Caco-2 (cell line): ENCODE measurements around the gene USP24. TPM values are rescaled to one million over a fixed set of nuclear protein-coding genes. Genes with fewer than 3 reads are reported as not detected.

ENCODE experiments used
- BruUV-seq: library from RNA; stranded (reverse); fragments of 400-500 nt; replicated peaks from 2 replicates; lab custom pipeline; 2021; lab: Mats Ljungman, UMichigan
- CTCF ChIA-PET: fragments of 300-600 bp; sonication (Branson Sonifier 250); formaldehyde crosslinking; loops from one replicate; lab custom pipeline; 2022; ENCODE audit warnings: antibody characterized with exemption; lab: Charles Lee
- POLR2A ChIA-PET: fragments of 300-600 bp; sonication (Branson Sonifier 250); formaldehyde crosslinking; loops from one replicate; lab custom pipeline; 2022; ENCODE audit warnings: antibody characterized with exemption; lab: Charles Lee
- DNase-seq, 2 experiments: peaks; one replicate each; pipeline versions ENCODE4 v3.0.0 to v3.0.0-alpha.2; 2020 to 2022
- H3K27me3 ChIP-seq: replicated peaks from 2 replicates; pipeline ENCODE4 v1.6.0; 2011; ENCODE audit warnings: low read length; ENCODE audit not compliant: control insufficient read depth, insufficient read depth
- H3K36me3 ChIP-seq: 2 replicates; pipeline ENCODE4 v1.5.1; 2011; ENCODE audit warnings: low read length; ENCODE audit not compliant: control insufficient read depth, insufficient read depth
- H3K4me1 ChIP-seq: fragments of 250-450 bp; sonication (Bioruptor Pico); 2 replicates; pipeline ENCODE4 v1.5.1; 2020; ENCODE audit warnings: mild to moderate bottlenecking
- H3K4me3 ChIP-seq: 2 replicates; pipeline ENCODE4 v1.5.1; 2011; ENCODE audit warnings: low read depth, mild to moderate bottlenecking, control low read depth, low read length
- H3K9me3 ChIP-seq: fragments of 250-450 bp; sonication (Bioruptor Pico); 2 replicates; pipeline ENCODE4 v1.5.1; 2020; ENCODE audit warnings: mild to moderate bottlenecking, moderate library complexity
- H3K27ac Mint-ChIP-seq: one replicate; pipeline ENCODE4 v1.8.0; 2022; ENCODE audit warnings: mixed read lengths; ENCODE audit not compliant: unreplicated experiment
- H3K27me3 Mint-ChIP-seq: one replicate; pipeline ENCODE4 v1.8.0; 2022; ENCODE audit warnings: mixed read lengths; ENCODE audit not compliant: insufficient read depth, unreplicated experiment
- H3K36me3 Mint-ChIP-seq: one replicate; pipeline ENCODE4 v1.8.0; 2022; ENCODE audit warnings: mild to moderate bottlenecking, mixed read lengths; ENCODE audit not compliant: insufficient read depth, unreplicated experiment
- H3K4me1 Mint-ChIP-seq: one replicate; pipeline ENCODE4 v1.8.0; 2022; ENCODE audit warnings: low read depth, mixed read lengths; ENCODE audit not compliant: unreplicated experiment
- H3K4me3 Mint-ChIP-seq: one replicate; pipeline ENCODE4 v1.8.0; 2022; ENCODE audit warnings: mild to moderate bottlenecking, moderate library complexity, mixed read lengths; ENCODE audit not compliant: unreplicated experiment
- H3K9me3 Mint-ChIP-seq: one replicate; pipeline ENCODE4 v1.8.0; 2022; ENCODE audit warnings: mixed read lengths; ENCODE audit not compliant: unreplicated experiment
- CTCF ChIP-seq, 2 experiments: fragments of 200-600 bp in 1 of 2; IDR thresholded peaks; 1 replicate in 1 of 2; 2 replicates in 1 of 2; pipeline versions ENCODE4 v1.5.1 to v1.8.0; 2011 to 2022; ENCODE audit warnings: antibody characterized with exemption in 1 of 2, control low read depth in 1 of 2, inconsistent platforms in 1 of 2, low read depth in 1 of 2, low read length in 1 of 2, mild to moderate bottlenecking in 1 of 2, moderate library complexity in 1 of 2; ENCODE audit not compliant: insufficient read depth in 1 of 2, severe bottlenecking in 1 of 2, unreplicated experiment in 1 of 2
- intact Hi-C: fragments of 100-400 bp; cut with micrococcal nuclease; formaldehyde crosslinking; loops from one replicate; pipeline ENCODE4 v1.10.0; 2022; ENCODE audit not compliant: unreplicated experiment
- total RNA-seq: library from RNA; stranded (reverse); gene quantifications from 2 replicates; pipeline ENCODE4 v1.2.3, GENCODE V29; 2022

Gene USP24
- total RNA-seq, 1 experiment from 2014 or later = 34.7 TPM

GRCh38 chr1:55040933-55041494, 174.2 kb downstream of the USP24 start:
- no peaks in the 10 kb centered on the region for H3K27me3 Mint-ChIP-seq
- TF ChIP-seq CTCF (IDR thresholded peaks at IDR 0.05; ENCODE audit: insufficient read depth in 1 of 2, low read depth in 1 of 2, low read length in 1 of 2, severe bottlenecking in 1 of 2, unreplicated experiment in 1 of 2) = no peak
- ChIA-PET POLR2A (no interaction called here), CTCF (interaction anchor here (0.9 kb wide), 2 partner anchors 19 to 30 kb away, joined by 3 to 4 read pairs; no protein-coding TSS in a partner anchor)
- H3K4me3 Mint-ChIP-seq = peak overlapping the region; percentile 95
- peak overlapping the region; percentile 72 for H3K27ac Mint-ChIP-seq
- no peaks in the 10 kb centered on the region for H3K9me3 ChIP-seq
- peaks cover 4% of the 10 kb centered on the region for H3K36me3 ChIP-seq
- peak overlapping the region; percentile 96 for H3K4me3 ChIP-seq
- no peaks in the 10 kb centered on the region for H3K9me3 Mint-ChIP-seq
- no TSS peak for BruUV-seq
- peaks cover 9% of the 10 kb centered on the region for H3K4me1 ChIP-seq
- no peak for DNase-seq
- intact Hi-C loops = no loop called here
- H3K27me3 ChIP-seq = no peaks in the 10 kb centered on the region
- H3K36me3 Mint-ChIP-seq = peaks cover 12% of the 10 kb centered on the region
- H3K4me1 Mint-ChIP-seq = peaks cover 13% of the 10 kb centered on the region

- Mint-ChIP-seq H3K36me3 (peaks cover 12% of the 10 kb centered on the region), H3K4me3 (peak overlapping the region; percentile 95), H3K27ac (peak overlapping the region; percentile 72), H3K4me1 (peaks cover 13% of the 10 kb centered on the region), H3K27me3 (no peaks in the 10 kb centered on the region), H3K9me3 (no peaks in the 10 kb centered on the region)
- Histone ChIP-seq H3K27me3 (no peaks in the 10 kb centered on the region), H3K4me3 (peak overlapping the region; percentile 96), H3K4me1 (peaks cover 9% of the 10 kb centered on the region), H3K36me3 (peaks cover 4% of the 10 kb centered on the region), H3K9me3 (no peaks in the 10 kb centered on the region)
- peak in 1 of 2 experiments; percentile 20 for DNase-seq
- BruUV-seq = no TSS peak
- no peak for TF ChIP-seq CTCF (IDR thresholded peaks at IDR 0.05; ENCODE audit: insufficient read depth in 1 of 2, low read depth in 1 of 2, low read length in 1 of 2, severe bottlenecking in 1 of 2, unreplicated experiment in 1 of 2)
- ChIA-PET POLR2A (no interaction called here), CTCF (interaction anchor here (0.9 kb wide), 2 partner anchors 18 to 31 kb away, joined by 3 to 4 read pairs; no protein-coding TSS in a partner anchor)
- intact Hi-C loops = no loop called here
Observed at GRCh38 chr1:55040083-55040932, 174.9 kb downstream of the USP24 start.

GRCh38 chr1:55039342-55040082, 175.7 kb downstream of the USP24 start, which contains the start of gene PCSK9:
TSS of gene PCSK9 (plus strand) at chr1:55039548. CDS start at chr1:55039838, 290 bp downstream.
- BruUV-seq = TSS peak; percentile 19
- Mint-ChIP-seq H3K9me3 (no peaks in the 10 kb centered on the region), H3K4me3 (peak within 1 kb of the TSS; percentile 95), H3K27ac (peak within 1 kb of the TSS; percentile 72), H3K36me3 (peaks cover 12% of the 10 kb centered on the region), H3K4me1 (peaks cover 13% of the 10 kb centered on the region), H3K27me3 (no peaks in the 10 kb centered on the region)
- TF ChIP-seq CTCF (IDR thresholded peaks at IDR 0.05; ENCODE audit: insufficient read depth in 1 of 2, low read depth in 1 of 2, low read length in 1 of 2, severe bottlenecking in 1 of 2, unreplicated experiment in 1 of 2) = no peak
- intact Hi-C loops = no loop called here
- Histone ChIP-seq H3K27me3 (no peaks in the 10 kb centered on the region), H3K36me3 (peaks cover 1% of the 10 kb centered on the region; the same call in 1 of the 2 replicates), H3K9me3 (no peaks in the 10 kb centered on the region), H3K4me3 (peak within 1 kb of the TSS; percentile 96), H3K4me1 (peaks cover 9% of the 10 kb centered on the region)
- CTCF ChIA-PET = no interaction called here
- DNase-seq = peak; percentile 82 to 85
- POLR2A ChIA-PET = no interaction called here
